Thyroid gland (tissue), 4 donors: Measurements from ENCODE around the gene CFAP299.

Source experiments
- CTCF ChIP-seq, 6 experiments: fragments of 200-600 bp in 3 of 6; fragments of 450-650 bp in 3 of 6; sonication (generic) in 3 of 6; IDR thresholded peaks; one replicate each; pipeline ENCODE4 v1.5.1; 2016 to 2019; ENCODE audit warnings: antibody characterized with exemption in 6 of 6, mild to moderate bottlenecking in 2 of 6, inconsistent platforms in 1 of 6, moderate library complexity in 1 of 6
- POLR2A ChIP-seq, 2 donors: fragments of 450-650 bp; IDR thresholded peaks; one replicate each; pipeline ENCODE4 v1.6.1; 2017; ENCODE audit warnings: antibody characterized with exemption in 2 of 2, mild to moderate bottlenecking in 2 of 2, moderate library complexity in 1 of 2

DNA sequence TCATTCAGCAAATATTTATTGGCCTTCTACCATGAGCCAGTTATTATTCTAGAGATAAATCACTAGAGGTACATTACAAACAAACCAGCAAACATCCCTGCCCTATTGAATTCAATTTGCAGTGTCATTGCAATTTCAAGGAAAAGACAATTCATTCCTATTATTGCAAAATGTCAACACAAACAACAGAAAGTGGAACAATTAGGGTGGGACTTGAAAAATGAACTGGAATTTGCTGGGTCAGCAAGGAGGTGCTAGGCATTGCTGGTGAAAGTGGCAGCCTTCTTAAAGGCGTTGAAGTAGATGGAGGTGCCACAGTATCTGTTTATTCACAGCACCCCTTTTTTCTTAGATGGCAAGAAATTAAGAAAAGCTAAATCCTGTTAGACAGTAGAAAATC, 470.9 kb downstream of the CFAP299 start:
- TF ChIP-seq CTCF (IDR thresholded peaks at IDR 0.05) = no peak
- no peak for TF ChIP-seq POLR2A (IDR thresholded peaks at IDR 0.05)
